Endothelial cell of umbilical vein (primary cell): ENCODE measurements around the gene CMPK2. TPM values are rescaled to one million over a fixed set of nuclear protein-coding genes. Genes with fewer than 3 reads are reported as not detected.

Source experiments
- polyA plus RNA-seq, 4 experiments: library from polyadenylated mRNA; depleted of rRNA in 3 of 4; stranded (reverse) in 3 of 4; unstranded in 1 of 4; fragments of >200 nt; gene quantifications; 2 replicates each; pipeline versions ENCODE4 v1.2.1 to v1.2.3, GENCODE V29; 2011 to 2012; ENCODE audit warnings: missing spikeins in 1 of 4
- total RNA-seq: library from RNA; stranded (reverse); gene quantifications from 2 replicates; pipeline ENCODE4 v1.2.3, GENCODE V29; 2021

CMPK2 gene
- total and polyA plus RNA-seq, 2 donors (not counting 3 experiments of a cell fraction or from before 2014, with no cell fraction given) = 0.15 to 0.69 TPM

Other genes with a start within 250 kb of the CMPK2 start
- 0.09 and 0.18 TPM in 2 replicates for gene RSAD2, start 11.9 kb upstream of the CMPK2 start, total RNA-seq
- gene RSAD2, start 11.9 kb upstream of the CMPK2 start, polyA plus RNA-seq = 0.03 and 0.18 TPM in 2 replicates
- gene RNF144A, start 51.5 kb upstream of the CMPK2 start, total RNA-seq = 19.7 and 28.8 TPM in 2 replicates
- gene RNF144A, start 51.5 kb upstream of the CMPK2 start, polyA plus RNA-seq = 9.5 and 9.7 TPM in 2 replicates